HepG2 (cell line): ENCODE data around the gene SPATA25. TPM values are rescaled to one million over a fixed set of nuclear protein-coding genes. Genes with fewer than 3 reads are reported as not detected.

Experiments
- ARNTL ChIP-seq: sonication (generic); formaldehyde crosslinking; IDR thresholded peaks from 2 replicates; pipeline ENCODE4 v1.4.0; 2020; ENCODE audit warnings: mild to moderate bottlenecking, missing genetic modification reagents
- DPF2 ChIP-seq: sonication (generic); formaldehyde crosslinking; IDR thresholded peaks from 2 replicates; pipeline ENCODE4 v1.4.0; 2020; ENCODE audit warnings: mild to moderate bottlenecking, low read depth, missing genetic modification reagents, borderline replicate concordance
- EEA1 ChIP-seq: sonication (generic); formaldehyde crosslinking; IDR thresholded peaks from 2 replicates; pipeline ENCODE4 v1.5.1; 2020; ENCODE audit warnings: mild to moderate bottlenecking, missing genetic modification reagents, borderline replicate concordance
- ESRRA ChIP-seq: sonication (generic); formaldehyde crosslinking; IDR thresholded peaks from 2 replicates; pipeline ENCODE4 v1.5.1; 2020; ENCODE audit warnings: mild to moderate bottlenecking, low read depth, missing genetic modification reagents
- FOSL1 ChIP-seq: sonication (generic); formaldehyde crosslinking; IDR thresholded peaks from 2 replicates; pipeline ENCODE4 v1.9.0; 2021; ENCODE audit warnings: missing genetic modification reagents, borderline replicate concordance
- FOXP1 ChIP-seq, 2 experiments: fragments of 450-650 bp in 1 of 2; IDR thresholded peaks; 2 replicates each; pipeline ENCODE4 v1.6.1; 2017 to 2018; ENCODE audit warnings: antibody characterized with exemption in 1 of 2
- HNF1A ChIP-seq, 2 experiments: sonication (generic) in 1 of 2; formaldehyde crosslinking in 1 of 2; IDR thresholded peaks; 2 replicates each; pipeline versions ENCODE4 v1.4.0 to v1.6.1; 2016 to 2020; ENCODE audit warnings: borderline replicate concordance in 1 of 2, low read depth in 1 of 2, mild to moderate bottlenecking in 1 of 2, missing genetic modification reagents in 1 of 2
- MBD4 ChIP-seq: IDR thresholded peaks from 2 replicates; pipeline ENCODE4 v1.6.1; 2012; ENCODE audit warnings: low read length, inconsistent platforms, borderline replicate concordance
- MEIS2 ChIP-seq: sonication (generic); formaldehyde crosslinking; IDR thresholded peaks from 2 replicates; pipeline ENCODE4 v1.9.0; 2021; ENCODE audit warnings: mild to moderate bottlenecking, missing genetic modification reagents
- NCOR1 ChIP-seq: fragments of 200-600 bp; sonication (generic); IDR thresholded peaks from 2 replicates; pipeline ENCODE4 v1.7.0; 2017; ENCODE audit warnings: antibody characterized with exemption, low read length, borderline replicate concordance
- RELA ChIP-seq: sonication (generic); formaldehyde crosslinking; IDR thresholded peaks from 2 replicates; pipeline ENCODE4 v1.4.0; 2020; ENCODE audit warnings: missing genetic modification reagents
- SNAI1 ChIP-seq: sonication (generic); formaldehyde crosslinking; IDR thresholded peaks from 2 replicates; pipeline ENCODE4 v1.5.0; 2020; ENCODE audit warnings: mild to moderate bottlenecking, missing genetic modification reagents, borderline replicate concordance
- SRSF9 ChIP-seq: fragments of 200-400 bp; formaldehyde crosslinking; IDR thresholded peaks from 2 replicates; pipeline ENCODE4 v1.6.1; 2018; ENCODE audit warnings: borderline replicate concordance, mild to moderate bottlenecking, low read depth, low read length; ENCODE audit not compliant: insufficient read depth, poor library complexity, severe bottlenecking
- ZKSCAN5 ChIP-seq: sonication (generic); formaldehyde crosslinking; IDR thresholded peaks from 2 replicates; pipeline ENCODE4 v1.5.1; 2020; ENCODE audit warnings: mild to moderate bottlenecking, missing genetic modification reagents
- ZNF878 ChIP-seq: sonication (generic); formaldehyde crosslinking; IDR thresholded peaks from 2 replicates; pipeline ENCODE4 v1.8.1; 2023; ENCODE audit warnings: mild to moderate bottlenecking, missing genetic modification reagents, moderate library complexity
- ZNF879 ChIP-seq: sonication (generic); formaldehyde crosslinking; IDR thresholded peaks from 2 replicates; pipeline ENCODE4 v1.8.1; 2023; ENCODE audit warnings: missing genetic modification reagents
- polyA plus RNA-seq, 8 experiments: library from polyadenylated mRNA; depleted of rRNA in 3 of 8; stranded (reverse) in 7 of 8; unstranded in 1 of 8; fragments of >200 nt; fragmentation: Illumina TruSeq in 4 of 8; extraction: Trizol in 4 of 8; gene quantifications; 2 replicates each; pipeline versions ENCODE4 v1.2.1 to v1.2.3, GENCODE V29; 2011 to 2016; ENCODE audit warnings: low read depth in 4 of 8, missing spikeins in 1 of 8, mixed read lengths in 1 of 8; ENCODE audit not compliant: insufficient read depth in 1 of 8
- total RNA-seq, 5 experiments: library from RNA; depleted of rRNA; stranded (reverse); fragments of >200 nt; fragmentation: Illumina TruSeq; extraction: Trizol; gene quantifications; 2 replicates each; pipeline ENCODE4 v1.2.3, GENCODE V29; 2016; ENCODE audit warnings: low read depth in 1 of 5
- TF ChIP-seq, protein P1 (sequence below): sonication (generic); formaldehyde crosslinking; IDR thresholded peaks from 2 replicates; pipeline ENCODE4 v1.4.0; 2020; ENCODE audit warnings: missing genetic modification reagents, borderline replicate concordance
- TF ChIP-seq, protein P2 (sequence below): IDR thresholded peaks from 2 replicates; pipeline ENCODE4 v1.6.1; 2018; ENCODE audit warnings: missing genetic modification reagents, mild to moderate bottlenecking, missing compliant biosample characterization

Gene SPATA25
- total and polyA plus RNA-seq, 2 of the 13 experiments (the other 11 are each of a cell fraction or from before 2014, with no cell fraction given): 4.8 to 7.6 TPM

- TF ChIP-seq RELA (CRISPR knock-in tag) (0 out of 2 replicates have a peak, but pooled peaks have one; percentile 12), HNF1A (IDR thresholded peaks at IDR 0.05; ENCODE audit: low read depth) (peak; percentile 74), HNF1A (CRISPR knock-in tag; IDR thresholded peaks at IDR 0.05; ENCODE audit: borderline replicate concordance) (peak; percentile 78; the same call in 1 of the 2 replicates), ZNF878 (peak; percentile 88), ZNF879 (CRISPR knock-in tag) (0 out of 2 replicates have a peak, but pooled peaks have one; percentile 39), NCOR1 (peak; percentile 92), ZKSCAN5 (no peak), EEA1 (CRISPR knock-in tag) (peak; percentile 56; the same call in 1 of the 2 replicates), ARNTL (peak; percentile 89), FOXP1 (IDR thresholded peaks at IDR 0.05) (peak; percentile 58; the same call in 1 of the 2 replicates), FOXP1 (CRISPR knock-in tag; IDR thresholded peaks at IDR 0.05) (peak; percentile 94), MBD4 (peak; percentile 45; the same call in 1 of the 2 replicates), DPF2 (CRISPR knock-in tag) (peak; percentile 91), SNAI1 (peak; percentile 20; the same call in 1 of the 2 replicates), SRSF9 (no peak), FOSL1 (CRISPR knock-in tag) (no peak), MEIS2 (peak; percentile 80), ESRRA (CRISPR knock-in tag) (peak; percentile 81; the same call in 1 of the 2 replicates)
- TF ChIP-seq, protein P1, sequence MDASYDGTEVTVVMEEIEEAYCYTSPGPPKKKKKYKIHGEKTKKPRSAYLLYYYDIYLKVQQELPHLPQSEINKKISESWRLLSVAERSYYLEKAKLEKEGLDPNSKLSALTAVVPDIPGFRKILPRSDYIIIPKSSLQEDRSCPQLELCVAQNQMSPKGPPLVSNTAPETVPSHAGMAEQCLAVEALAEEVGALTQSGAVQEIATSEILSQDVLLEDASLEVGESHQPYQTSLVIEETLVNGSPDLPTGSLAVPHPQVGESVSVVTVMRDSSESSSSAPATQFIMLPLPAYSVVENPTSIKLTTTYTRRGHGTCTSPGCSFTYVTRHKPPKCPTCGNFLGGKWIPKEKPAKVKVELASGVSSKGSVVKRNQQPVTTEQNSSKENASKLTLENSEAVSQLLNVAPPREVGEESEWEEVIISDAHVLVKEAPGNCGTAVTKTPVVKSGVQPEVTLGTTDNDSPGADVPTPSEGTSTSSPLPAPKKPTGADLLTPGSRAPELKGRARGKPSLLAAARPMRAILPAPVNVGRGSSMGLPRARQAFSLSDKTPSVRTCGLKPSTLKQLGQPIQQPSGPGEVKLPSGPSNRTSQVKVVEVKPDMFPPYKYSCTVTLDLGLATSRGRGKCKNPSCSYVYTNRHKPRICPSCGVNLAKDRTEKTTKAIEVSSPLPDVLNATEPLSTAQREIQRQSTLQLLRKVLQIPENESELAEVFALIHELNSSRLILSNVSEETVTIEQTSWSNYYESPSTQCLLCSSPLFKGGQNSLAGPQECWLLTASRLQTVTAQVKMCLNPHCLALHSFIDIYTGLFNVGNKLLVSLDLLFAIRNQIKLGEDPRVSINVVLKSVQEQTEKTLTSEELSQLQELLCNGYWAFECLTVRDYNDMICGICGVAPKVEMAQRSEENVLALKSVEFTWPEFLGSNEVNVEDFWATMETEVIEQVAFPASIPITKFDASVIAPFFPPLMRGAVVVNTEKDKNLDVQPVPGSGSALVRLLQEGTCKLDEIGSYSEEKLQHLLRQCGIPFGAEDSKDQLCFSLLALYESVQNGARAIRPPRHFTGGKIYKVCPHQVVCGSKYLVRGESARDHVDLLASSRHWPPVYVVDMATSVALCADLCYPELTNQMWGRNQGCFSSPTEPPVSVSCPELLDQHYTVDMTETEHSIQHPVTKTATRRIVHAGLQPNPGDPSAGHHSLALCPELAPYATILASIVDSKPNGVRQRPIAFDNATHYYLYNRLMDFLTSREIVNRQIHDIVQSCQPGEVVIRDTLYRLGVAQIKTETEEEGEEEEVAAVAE (CRISPR knock-in tag): peak; percentile 65
- TF ChIP-seq, protein P2, sequence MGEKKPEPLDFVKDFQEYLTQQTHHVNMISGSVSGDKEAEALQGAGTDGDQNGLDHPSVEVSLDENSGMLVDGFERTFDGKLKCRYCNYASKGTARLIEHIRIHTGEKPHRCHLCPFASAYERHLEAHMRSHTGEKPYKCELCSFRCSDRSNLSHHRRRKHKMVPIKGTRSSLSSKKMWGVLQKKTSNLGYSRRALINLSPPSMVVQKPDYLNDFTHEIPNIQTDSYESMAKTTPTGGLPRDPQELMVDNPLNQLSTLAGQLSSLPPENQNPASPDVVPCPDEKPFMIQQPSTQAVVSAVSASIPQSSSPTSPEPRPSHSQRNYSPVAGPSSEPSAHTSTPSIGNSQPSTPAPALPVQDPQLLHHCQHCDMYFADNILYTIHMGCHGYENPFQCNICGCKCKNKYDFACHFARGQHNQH (CRISPR knock-in tag): peak; percentile 97
These were observed 39.9 kb upstream of the SPATA25 start (continued) for GRCh38 chr20:45927071-45927878.
